CD4-positive, alpha-beta T cell treated with Interleukin-12 subunit alpha and Interleukin-12 subunit beta, for 1 hour (primary cell): ENCODE data around the gene IFI27L2.

Experiments used
- DNase-seq: peaks from one replicate; pipeline ENCODE4 v3.0.0-alpha.2; 2020

Gene IFI27L2

DNA sequence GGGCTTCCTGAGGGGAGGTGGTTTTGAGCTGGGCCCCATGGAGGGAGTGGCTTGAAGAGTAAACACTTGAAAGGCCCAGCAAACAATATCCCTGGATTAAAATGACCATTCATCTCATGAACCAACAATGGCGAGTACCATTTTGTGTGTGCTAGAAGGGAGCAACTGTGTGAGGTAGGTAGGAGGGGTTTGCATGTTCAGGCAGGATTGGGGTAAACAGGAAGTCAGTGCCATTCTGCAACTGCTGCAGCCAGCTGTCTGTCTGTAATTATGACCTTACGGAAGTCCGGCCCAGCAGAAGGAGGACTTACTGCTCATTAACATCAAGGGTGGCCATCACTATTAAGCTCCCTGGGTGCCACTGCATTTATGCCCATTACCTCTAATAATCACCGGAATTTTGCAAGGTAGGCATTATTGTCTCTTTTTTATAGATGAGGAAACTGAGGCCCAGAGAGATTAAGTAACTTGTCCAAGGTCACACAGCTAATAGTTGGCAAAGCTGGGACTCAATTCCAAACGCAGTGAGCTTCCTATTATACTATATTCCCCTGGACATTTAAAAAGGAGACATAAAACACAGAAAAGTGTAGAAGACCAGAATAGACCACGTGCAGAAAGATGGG, 16.6 kb upstream of the IFI27L2 start:
- no peak for DNase-seq

GRCh38 chr14:94144765-94145164, 15.4 kb upstream of the IFI27L2 start:
- DNase-seq = no peak

GRCh38 chr14:94143711-94144110, 14.3 kb upstream of the IFI27L2 start:
- no peak for DNase-seq

DNA sequence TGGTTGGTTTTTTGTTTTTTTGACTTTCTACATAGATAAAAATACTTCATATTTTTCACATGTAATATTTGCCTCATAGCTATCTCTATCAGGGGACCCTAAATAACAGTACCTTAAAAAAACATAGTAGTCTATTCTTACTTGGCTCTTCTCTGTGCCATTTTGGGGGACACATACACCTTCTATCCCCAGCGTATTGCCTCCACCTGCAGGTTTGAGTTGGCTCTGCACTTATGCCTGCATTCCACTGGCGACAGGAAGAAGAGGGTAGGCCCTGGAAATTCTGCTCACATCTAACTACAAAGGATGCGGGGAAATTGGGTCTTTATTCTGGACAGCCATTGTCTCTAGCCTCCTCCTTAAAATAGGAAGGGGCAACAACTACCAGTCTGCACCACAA, 13.8 kb upstream of the IFI27L2 start:
- DNase-seq = no peak

GRCh38 chr14:94142836-94143235, 13.4 kb upstream of the IFI27L2 start:
- no peak for DNase-seq

DNA sequence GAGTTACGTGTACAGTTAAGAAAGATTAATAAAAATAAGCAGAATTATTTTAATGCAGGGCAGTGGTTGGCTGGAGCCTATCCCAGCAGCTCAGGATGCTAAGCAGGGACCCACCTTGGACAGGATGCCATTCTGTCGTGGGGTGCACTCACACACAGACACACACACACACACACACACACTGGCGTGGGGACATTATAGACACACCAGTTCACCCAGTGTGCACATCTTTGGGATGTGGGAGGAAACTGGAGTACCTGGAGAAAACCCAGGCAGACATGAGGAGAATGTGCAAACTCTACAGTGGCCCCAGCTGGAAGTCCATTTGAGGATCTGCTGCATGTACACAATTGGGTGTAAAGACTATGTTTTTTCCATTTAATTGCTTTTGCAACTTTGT, 12.8 kb upstream of the IFI27L2 start:
- no peak for DNase-seq

- DNase-seq = no peak
These were observed 10.0 kb upstream of the IFI27L2 start for GRCh38 chr14:94139421-94139820.

DNA sequence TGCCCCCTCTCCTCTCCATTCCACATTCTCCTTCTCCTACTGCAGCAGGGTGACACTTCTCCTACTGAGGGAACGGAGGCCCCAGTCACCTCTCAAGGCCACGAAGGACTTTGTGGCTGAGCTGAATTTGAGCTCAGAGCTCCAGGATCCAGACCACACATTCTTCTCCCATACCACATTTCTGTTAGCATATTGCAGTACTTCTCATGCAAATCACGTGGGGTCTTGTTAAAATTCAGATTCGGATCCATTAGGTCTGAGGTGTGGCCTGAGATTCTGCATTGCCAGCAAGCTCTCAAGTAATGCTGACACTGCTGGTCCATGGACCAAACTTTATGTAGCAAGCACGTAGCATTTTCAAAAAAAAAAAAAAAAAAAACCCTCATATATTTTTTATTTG, 9.6 kb upstream of the IFI27L2 start:
- DNase-seq = no peak

DNA sequence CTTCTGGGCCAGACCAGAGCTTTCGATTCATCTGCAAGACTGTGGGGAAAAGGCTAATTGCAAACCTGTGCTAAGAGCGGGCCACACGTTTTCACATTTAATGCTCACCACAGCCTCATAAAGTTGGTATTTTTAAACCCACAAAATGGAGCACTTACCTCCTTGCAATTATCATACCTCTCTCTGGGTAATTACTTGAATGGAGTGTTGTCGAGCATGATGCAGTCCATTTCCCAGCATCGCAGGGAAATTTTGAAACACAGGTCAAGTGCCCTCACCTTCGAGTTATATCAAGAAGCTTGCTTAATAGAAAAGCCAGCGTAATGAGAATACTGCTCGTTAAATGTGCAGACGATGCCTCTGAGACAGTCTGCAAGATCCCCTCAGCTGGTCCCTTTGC, 8.8 kb upstream of the IFI27L2 start:
- DNase-seq = no peak

DNA sequence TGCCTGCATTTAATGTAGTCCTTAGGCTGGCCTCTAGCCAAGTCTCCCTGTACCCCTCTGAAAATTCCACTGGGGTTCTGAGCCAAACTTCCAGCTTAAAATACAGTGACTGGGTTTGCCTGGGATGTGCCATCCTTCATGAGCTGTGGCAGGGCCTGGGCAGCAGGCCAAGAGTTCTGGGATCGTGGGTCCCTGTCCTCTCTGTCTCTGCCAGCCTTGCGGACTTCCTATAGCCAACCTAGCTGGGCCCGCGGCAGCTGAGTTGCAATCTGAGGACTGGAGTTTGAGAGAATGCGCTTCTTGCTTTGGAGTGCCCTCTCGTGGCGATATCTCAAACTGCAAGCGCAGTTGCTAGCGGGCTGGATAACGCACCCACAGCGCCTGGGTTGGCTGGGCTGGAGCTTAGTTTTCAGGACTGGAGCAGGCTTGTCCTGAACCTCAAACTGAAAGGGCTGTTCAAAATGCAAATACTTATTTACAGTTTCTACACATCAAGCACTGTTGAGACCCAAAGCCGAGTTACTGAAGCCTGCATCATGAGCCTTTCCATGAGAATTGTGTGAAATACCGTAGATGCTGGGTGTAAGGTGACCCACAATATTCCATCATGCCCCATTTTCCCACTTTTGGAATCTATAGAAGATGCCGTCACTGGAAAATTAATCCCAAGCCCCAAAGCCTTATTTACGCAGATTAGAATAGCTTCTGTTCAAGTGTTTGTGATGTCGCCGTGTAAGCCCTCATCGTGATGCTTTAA, 7.3 kb upstream of the IFI27L2 start:
- peak; percentile 86 for DNase-seq

DNA sequence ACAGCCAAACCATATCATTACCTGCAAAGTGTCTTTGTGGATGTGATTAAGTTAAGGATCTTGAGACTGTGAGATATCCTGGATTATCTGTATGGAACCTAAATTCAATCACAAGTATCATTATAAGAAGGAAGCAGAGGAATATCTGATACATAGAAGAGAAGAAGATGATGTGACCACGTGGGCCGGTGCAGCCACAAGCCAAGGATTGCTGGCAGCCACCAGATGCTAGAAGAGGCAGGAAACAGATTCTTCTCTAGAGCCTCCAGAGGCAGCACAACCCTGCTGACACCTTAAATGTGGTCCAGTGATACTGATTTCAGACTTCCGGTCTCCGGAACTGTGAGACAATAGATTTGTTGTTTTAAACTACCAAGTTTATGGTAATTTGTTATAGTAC, 6.1 kb upstream of the IFI27L2 start:
- no peak for DNase-seq

GRCh38 chr14:94132285-94132887, 3.0 kb upstream of the IFI27L2 start:
- peak; percentile 82 for DNase-seq

DNA sequence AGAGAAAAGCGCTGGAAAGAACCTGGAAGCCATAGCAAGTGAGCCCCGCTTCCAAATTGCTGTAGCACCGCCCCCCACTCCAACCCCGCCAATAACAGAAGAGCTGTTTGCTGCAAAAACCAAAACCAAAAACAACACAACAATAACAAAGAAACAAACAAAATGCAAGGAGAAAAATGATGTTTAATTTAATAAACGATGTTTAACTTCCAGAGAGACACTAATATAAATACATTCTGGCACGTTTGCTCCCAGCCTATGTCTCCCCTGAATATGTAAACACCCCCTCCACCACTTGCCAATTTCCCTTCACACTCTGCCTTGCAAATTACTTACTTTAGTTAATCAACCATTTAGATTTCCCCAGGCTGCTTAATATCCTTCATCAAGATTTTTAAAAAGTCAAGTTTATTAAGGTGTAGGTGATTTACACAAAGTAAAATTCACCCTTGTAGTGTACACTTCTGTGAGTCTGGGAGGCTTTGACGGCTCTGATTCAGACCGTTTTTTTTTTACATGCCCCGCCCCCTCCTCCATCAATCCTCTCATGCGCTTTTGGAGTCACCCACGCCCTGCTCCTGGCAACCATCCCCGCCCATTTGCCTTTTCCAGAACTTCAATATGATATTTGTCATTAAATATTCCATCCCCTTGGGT, 482 bp upstream of the IFI27L2 start:
- DNase-seq = peak; percentile 36

- no peak for DNase-seq
These were observed 1.1 kb downstream of the IFI27L2 start for GRCh38 chr14:94128216-94128839.

GRCh38 chr14:94127330-94127729, 2.1 kb downstream of the IFI27L2 start:
- DNase-seq = no peak

- DNase-seq = no peak
These were observed 2.6 kb downstream of the IFI27L2 start for GRCh38 chr14:94126800-94127199.

DNA sequence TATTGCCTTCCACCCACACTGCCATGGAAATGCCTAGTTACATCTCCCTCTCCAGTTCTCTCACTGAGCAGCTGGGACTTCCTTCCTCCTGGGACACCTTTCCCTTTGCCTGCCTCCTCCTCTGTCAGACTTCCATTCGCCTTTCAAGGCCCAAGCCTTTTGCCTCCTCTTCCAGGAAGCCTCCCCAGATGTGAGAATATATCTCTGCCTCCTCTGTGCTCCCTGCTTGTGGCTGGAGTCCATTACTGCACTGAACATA, 3.1 kb downstream of the IFI27L2 start:
- DNase-seq = no peak

DNA sequence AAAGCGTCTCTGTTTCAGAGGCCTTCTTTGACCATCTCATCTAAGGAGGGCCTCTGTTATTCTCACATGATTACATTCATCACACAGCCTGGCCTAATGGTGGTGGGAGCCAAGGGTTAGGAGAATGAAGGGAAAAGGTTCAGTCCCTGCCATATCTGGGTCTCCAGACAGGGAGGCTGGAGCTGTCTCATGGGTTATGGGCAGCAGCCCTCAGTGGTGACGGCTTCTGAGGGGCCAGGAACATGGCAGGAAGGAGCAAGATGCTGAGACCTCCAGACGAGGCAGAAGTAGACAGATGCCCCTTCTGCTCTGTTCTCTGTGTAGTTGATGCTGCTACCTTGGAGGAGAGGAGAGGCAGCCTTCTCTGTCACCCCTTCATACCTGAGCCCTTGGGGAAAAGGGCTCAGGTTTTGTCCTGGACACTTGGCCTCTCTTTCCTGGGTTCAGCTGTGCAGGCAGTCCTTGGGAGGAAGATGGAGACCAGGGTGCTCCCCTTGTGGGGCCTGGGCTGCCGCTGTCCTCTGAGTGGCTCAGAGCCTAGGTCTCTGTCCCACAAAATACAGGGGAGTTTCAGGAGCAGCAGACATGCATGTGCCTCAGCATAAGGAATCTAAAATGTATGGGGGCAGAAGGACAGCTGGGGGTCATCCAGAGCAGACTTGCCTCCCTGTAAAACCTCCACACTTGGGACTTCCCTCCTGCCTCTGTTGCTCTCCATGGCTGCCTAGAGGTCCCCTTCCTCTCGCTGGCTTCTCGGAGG, 3.6 kb downstream of the IFI27L2 start:
- no peak for DNase-seq

GRCh38 chr14:94124582-94125377, 4.6 kb downstream of the IFI27L2 start:
- no peak for DNase-seq

- no peak for DNase-seq
These were observed 5.5 kb downstream of the IFI27L2 start for GRCh38 chr14:94123868-94124267.

GRCh38 chr14:94123296-94123695, 6.1 kb downstream of the IFI27L2 start:
- no peak for DNase-seq

- no peak for DNase-seq
These were observed 7.0 kb downstream of the IFI27L2 start for GRCh38 chr14:94122438-94122837.
